ENCODE measurements around the gene C1orf159. TPM values are rescaled to one million over a fixed set of nuclear protein-coding genes. Genes with fewer than 3 reads are reported as not detected.
A peak's percentile ranks its signal among the peaks of the same experiment; 100 is the strongest.

C1orf159 gene
- total and polyA plus RNA-seq, 10 of the 15 experiments (the other 5 are each of a cell fraction or from before 2014, with no cell fraction given): 0.11 to 23.4 (median 8.0) TPM

- H3K4me2 ChIP-seq (ENCODE audit: control insufficient read depth, insufficient read depth): 0 out of 2 replicates have a peak overlapping the region, but pooled peaks have one; percentile 27
- WGBS (ENCODE audit: insufficient coverage, insufficient replicate concordance, low lambda C conversion rate, missing lambda C conversion rate): 21% methylated on average over 32 of the region's 42 CpGs
- in situ Hi-C loops (cut with MboI) (no loop called here), intact Hi-C loops (cut with micrococcal nuclease; ENCODE audit: unreplicated experiment) (no loop called here)
- ChIA-PET POLR2A (no interaction called here), CTCF (no interaction called here), RAD21 (ENCODE audit: unreplicated experiment) (no interaction called here), SMC1A (ENCODE audit: uncharacterized antibody, unreplicated experiment) (no interaction called here)
- peak; percentile 86 for ATAC-seq
- no peaks in the 10 kb centered on the region for H3K27me3 ChIP-seq (replicated peaks in 1 of 2; ENCODE audit: control insufficient read depth in 2 of 2, insufficient read depth in 2 of 2, low read length in 1 of 2)
- H3K27ac ChIP-seq (ENCODE audit: control insufficient read depth, insufficient read depth): no peak overlapping the region
- H4K20me1 ChIP-seq (ENCODE audit: control insufficient read depth, insufficient read depth): no peaks in the 10 kb centered on the region
- no peaks in the 10 kb centered on the region for H3K9me3 ChIP-seq (replicated peaks; ENCODE audit: control insufficient read depth, insufficient read depth, low read length)
- H3K79me2 ChIP-seq (ENCODE audit: control insufficient read depth, insufficient read depth, low read length): no peaks in the 10 kb centered on the region
- peak overlapping the region; percentile 77 for H2AFZ ChIP-seq (ENCODE audit: control insufficient read depth, low read depth, low read length)
- H3K4me1 ChIP-seq (ENCODE audit: control insufficient read depth, insufficient read depth, low read length): peaks cover 8% of the 10 kb centered on the region
- DNase-seq (ENCODE audit: low read depth, low spot score): no peak
- H3K4me3 ChIP-seq: no peak overlapping the region
- H3K36me3 ChIP-seq (ENCODE audit: control insufficient read depth in 2 of 2, insufficient read depth in 2 of 2, low read length in 1 of 2): no peaks in the 10 kb centered on the region
- no TSS peak for BruUV-seq (replicated peaks)
- no peak overlapping the region; the same call in 1 of the 2 replicates for H3K9ac ChIP-seq (ENCODE audit: control insufficient read depth, insufficient read depth, low read length)
- FAIRE-seq: no peak
- TF ChIP-seq MLLT1 (IDR thresholded peaks at IDR 0.05) (no peak), HDGF (IDR thresholded peaks at IDR 0.05) (no peak), CREB1 (IDR thresholded peaks at IDR 0.05; ENCODE audit: low read depth) (no peak), POLR2AphosphoS2 (IDR thresholded peaks at IDR 0.05; ENCODE audit: low read depth, low read length) (no peak), SREBF2 (IDR thresholded peaks at IDR 0.05; ENCODE audit: low read length) (no peak), DPF2 (IDR thresholded peaks at IDR 0.05) (0 out of 2 replicates have a peak, but pooled peaks have one; percentile 38), CBFB (IDR thresholded peaks at IDR 0.05; ENCODE audit: low read depth) (no peak), EP300 (IDR thresholded peaks at IDR 0.05; ENCODE audit: borderline replicate concordance in 1 of 2, control insufficient read depth in 1 of 2, low read depth in 2 of 2, low read length in 2 of 2) (no peak), SMAD5 (IDR thresholded peaks at IDR 0.05; ENCODE audit: low read depth) (no peak), SRF (IDR thresholded peaks at IDR 0.05; ENCODE audit: low read depth in 2 of 2, low read length in 2 of 2) (no peak), EED (IDR thresholded peaks at IDR 0.05; ENCODE audit: low read depth) (peak; percentile 36; the same call in 1 of the 2 replicates), REST (IDR thresholded peaks at IDR 0.05; ENCODE audit: low read depth, low read length) (no peak), MXI1 (IDR thresholded peaks at IDR 0.05; ENCODE audit: low read depth, low read length) (no peak), BCL3 (IDR thresholded peaks at IDR 0.05; ENCODE audit: borderline replicate concordance, insufficient read depth, low read depth, low read length, poor library complexity, severe bottlenecking) (no peak), RB1 (IDR thresholded peaks at IDR 0.05; ENCODE audit: borderline replicate concordance) (no peak), HDAC2 (IDR thresholded peaks at IDR 0.05) (no peak), CBX3 (IDR thresholded peaks at IDR 0.05; ENCODE audit: borderline replicate concordance, low read depth) (no peak), ZSCAN29 (IDR thresholded peaks at IDR 0.05) (no peak), TCF12 (IDR thresholded peaks at IDR 0.05; ENCODE audit: low read depth, low read length) (0 out of 2 replicates have a peak, but pooled peaks have one; percentile 27), ATF7 (IDR thresholded peaks at IDR 0.05; ENCODE audit: low read depth) (no peak)
Observed at GRCh38 chr1:1144122-1144842, 28.4 kb upstream of the C1orf159 start.

Data from GM12878 (cell line).